ENCODE data around the gene YKT6.

YKT6 gene

DNA sequence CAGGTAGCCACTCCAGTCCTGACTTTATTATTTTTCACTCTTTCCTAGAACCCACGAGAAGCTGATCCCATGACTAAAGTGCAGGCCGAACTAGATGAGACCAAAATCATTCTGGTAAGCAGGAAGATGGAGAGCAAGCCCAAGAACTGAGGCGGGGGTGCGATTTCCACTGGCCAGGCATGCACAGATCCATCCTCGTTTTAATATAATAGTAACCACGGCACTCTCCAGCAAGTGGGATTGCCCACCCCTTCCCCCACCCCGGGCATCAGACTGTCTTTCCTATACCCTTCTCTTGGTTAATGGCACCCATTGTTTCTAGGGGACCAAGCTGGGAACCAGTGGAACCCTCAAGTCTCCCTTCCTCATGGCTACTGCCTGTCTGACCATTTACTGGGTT is 7.3 kb downstream of the YKT6 start:
- H3K4me3 ChIP-seq (ENCODE audit: low read length, poor library complexity, severe bottlenecking), result no peak overlapping the region
- H4K20me1 ChIP-seq (ENCODE audit: insufficient read depth, low read length, poor library complexity, severe bottlenecking), result peaks cover 11% of the 10 kb centered on the region
- peaks cover 23% of the 10 kb centered on the region for H3K4me1 ChIP-seq (ENCODE audit: insufficient read depth, low read length, poor library complexity, severe bottlenecking)
- H3F3A ChIP-seq (ENCODE audit: low read depth), result no peaks in the 10 kb centered on the region
- TF ChIP-seq, protein P1, sequence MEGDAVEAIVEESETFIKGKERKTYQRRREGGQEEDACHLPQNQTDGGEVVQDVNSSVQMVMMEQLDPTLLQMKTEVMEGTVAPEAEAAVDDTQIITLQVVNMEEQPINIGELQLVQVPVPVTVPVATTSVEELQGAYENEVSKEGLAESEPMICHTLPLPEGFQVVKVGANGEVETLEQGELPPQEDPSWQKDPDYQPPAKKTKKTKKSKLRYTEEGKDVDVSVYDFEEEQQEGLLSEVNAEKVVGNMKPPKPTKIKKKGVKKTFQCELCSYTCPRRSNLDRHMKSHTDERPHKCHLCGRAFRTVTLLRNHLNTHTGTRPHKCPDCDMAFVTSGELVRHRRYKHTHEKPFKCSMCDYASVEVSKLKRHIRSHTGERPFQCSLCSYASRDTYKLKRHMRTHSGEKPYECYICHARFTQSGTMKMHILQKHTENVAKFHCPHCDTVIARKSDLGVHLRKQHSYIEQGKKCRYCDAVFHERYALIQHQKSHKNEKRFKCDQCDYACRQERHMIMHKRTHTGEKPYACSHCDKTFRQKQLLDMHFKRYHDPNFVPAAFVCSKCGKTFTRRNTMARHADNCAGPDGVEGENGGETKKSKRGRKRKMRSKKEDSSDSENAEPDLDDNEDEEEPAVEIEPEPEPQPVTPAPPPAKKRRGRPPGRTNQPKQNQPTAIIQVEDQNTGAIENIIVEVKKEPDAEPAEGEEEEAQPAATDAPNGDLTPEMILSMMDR (conservative IDR thresholded peaks at IDR 0.05; ENCODE audit: low read length), result no peak
- TF ChIP-seq EZH2phosphoT487 (IDR thresholded peaks at IDR 0.05; ENCODE audit: borderline replicate concordance), result no peak
- no peaks in the 10 kb centered on the region for H3K9me2 ChIP-seq (replicated peaks; ENCODE audit: low read depth, low read length)
- H3K36me3 ChIP-seq (ENCODE audit: insufficient read depth, low read length), result peaks cover 80% of the 10 kb centered on the region
- no peaks in the 10 kb centered on the region for H3K27me3 ChIP-seq (ENCODE audit: insufficient read depth, low read length, poor library complexity, severe bottlenecking)
- no peaks in the 10 kb centered on the region for H3K9me3 ChIP-seq (ENCODE audit: insufficient read depth, low read depth, low read length)
- H2AFZ ChIP-seq (ENCODE audit: low read length), result no peak overlapping the region
- no peak overlapping the region for H3K9ac ChIP-seq (ENCODE audit: low read depth, low read length, poor library complexity, severe bottlenecking)
- no peak overlapping the region for H3K4me2 ChIP-seq (ENCODE audit: low read depth, low read length, poor library complexity, severe bottlenecking)
- peaks cover 24% of the 10 kb centered on the region for H3K79me2 ChIP-seq (ENCODE audit: insufficient read depth, low read length)

DNA sequence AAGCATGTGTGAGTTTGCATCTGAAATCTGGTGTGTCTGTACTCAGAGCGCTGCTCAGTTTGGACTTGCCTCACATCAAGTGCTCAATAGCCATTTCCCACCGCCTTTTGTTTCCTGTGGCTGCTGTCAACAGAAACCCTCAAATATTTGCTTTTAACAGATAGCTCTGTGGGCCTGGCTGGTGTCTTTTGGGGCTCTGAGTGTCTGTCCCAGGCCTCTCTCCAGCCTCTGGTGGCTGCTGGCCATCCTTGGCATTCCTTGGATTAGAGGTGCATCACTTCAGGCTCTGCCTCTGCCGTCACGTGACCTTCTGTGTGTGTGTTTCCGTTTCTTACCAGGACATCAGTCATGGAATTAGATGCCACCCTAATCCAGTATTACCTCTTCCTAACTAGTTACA is 9.3 kb downstream of the YKT6 start:
- peaks cover 4% of the 10 kb centered on the region; the same call in 1 of the 2 replicates for H3K79me2 ChIP-seq (ENCODE audit: insufficient read depth, low read length)
- TF ChIP-seq EZH2phosphoT487 (IDR thresholded peaks at IDR 0.05; ENCODE audit: borderline replicate concordance), result no peak
- TF ChIP-seq, protein P1 (conservative IDR thresholded peaks at IDR 0.05; ENCODE audit: low read length), result no peak
- H3K9me2 ChIP-seq (replicated peaks; ENCODE audit: low read depth, low read length), result no peaks in the 10 kb centered on the region
- H3K9me3 ChIP-seq (ENCODE audit: insufficient read depth, low read depth, low read length), result no peaks in the 10 kb centered on the region
- H3K4me2 ChIP-seq (ENCODE audit: low read depth, low read length, poor library complexity, severe bottlenecking), result no peak overlapping the region
- H3K27me3 ChIP-seq (ENCODE audit: insufficient read depth, low read length, poor library complexity, severe bottlenecking), result no peaks in the 10 kb centered on the region
- H3F3A ChIP-seq (ENCODE audit: low read depth), result no peaks in the 10 kb centered on the region
- H3K4me3 ChIP-seq (ENCODE audit: low read length, poor library complexity, severe bottlenecking), result no peak overlapping the region
- H2AFZ ChIP-seq (ENCODE audit: low read length), result no peak overlapping the region
- H3K36me3 ChIP-seq (ENCODE audit: insufficient read depth, low read length), result peaks cover 81% of the 10 kb centered on the region
- no peak overlapping the region for H3K9ac ChIP-seq (ENCODE audit: low read depth, low read length, poor library complexity, severe bottlenecking)
- H4K20me1 ChIP-seq (ENCODE audit: insufficient read depth, low read length, poor library complexity, severe bottlenecking), result no peaks in the 10 kb centered on the region
- peaks cover 4% of the 10 kb centered on the region for H3K4me1 ChIP-seq (ENCODE audit: insufficient read depth, low read length, poor library complexity, severe bottlenecking)

DNA sequence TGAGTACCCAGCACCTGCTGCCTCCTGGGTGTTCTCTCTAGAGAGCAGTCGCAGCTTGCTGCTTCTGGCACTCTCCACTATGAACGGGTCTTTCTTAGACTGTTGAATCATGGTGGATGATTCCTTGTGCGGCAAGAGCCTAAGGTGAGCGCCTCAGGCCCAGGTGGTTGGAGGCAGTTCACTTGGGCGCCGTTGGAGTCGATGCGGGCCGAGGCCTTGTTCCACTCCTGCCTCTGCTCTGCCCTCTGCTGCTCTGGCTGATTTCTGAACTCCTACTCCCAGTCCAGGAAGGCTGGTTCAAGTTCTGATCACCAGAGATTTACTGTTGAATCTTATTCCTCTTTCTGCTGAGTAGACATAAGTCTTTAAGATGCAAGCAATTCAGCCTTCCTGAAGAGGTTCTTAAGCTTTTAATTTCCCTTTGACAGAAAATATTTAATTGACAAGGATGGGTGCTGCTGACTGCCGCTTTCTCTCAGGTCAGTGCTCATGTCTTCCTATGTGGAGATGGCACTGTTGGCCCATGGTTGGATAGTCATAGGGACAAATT is 10.4 kb downstream of the YKT6 start:
- TF ChIP-seq, protein P1 (conservative IDR thresholded peaks at IDR 0.05; ENCODE audit: low read length), result no peak
- no peak for TF ChIP-seq EZH2phosphoT487 (IDR thresholded peaks at IDR 0.05; ENCODE audit: borderline replicate concordance)
- H3K4me3 ChIP-seq (ENCODE audit: low read length, poor library complexity, severe bottlenecking), result no peak overlapping the region
- H3K36me3 ChIP-seq (ENCODE audit: insufficient read depth, low read length), result peaks cover 73% of the 10 kb centered on the region

More for the DNA sequence above, 10.4 kb downstream of the YKT6 start:
- Histone ChIP-seq H3K4me2 (ENCODE audit: low read depth, low read length, poor library complexity, severe bottlenecking) (no peak overlapping the region), H3K4me1 (ENCODE audit: insufficient read depth, low read length, poor library complexity, severe bottlenecking) (no peaks in the 10 kb centered on the region), H3K27me3 (ENCODE audit: insufficient read depth, low read length, poor library complexity, severe bottlenecking) (no peaks in the 10 kb centered on the region), H3F3A (ENCODE audit: low read depth) (no peaks in the 10 kb centered on the region), H3K79me2 (ENCODE audit: insufficient read depth, low read length) (no peaks in the 10 kb centered on the region), H2AFZ (ENCODE audit: low read length) (no peak overlapping the region), H3K9me2 (replicated peaks; ENCODE audit: low read depth, low read length) (no peaks in the 10 kb centered on the region), H4K20me1 (ENCODE audit: insufficient read depth, low read length, poor library complexity, severe bottlenecking) (no peaks in the 10 kb centered on the region), H3K9ac (ENCODE audit: low read depth, low read length, poor library complexity, severe bottlenecking) (no peak overlapping the region), H3K9me3 (ENCODE audit: insufficient read depth, low read depth, low read length) (no peaks in the 10 kb centered on the region)
